Stimulated activated CD8-positive, alpha-beta memory T cell treated with anti-CD3 and anti-CD28 coated beads, Interleukin-2, amount 100 ng/mL, for 1 hour (primary cell): ENCODE measurements around the gene FUT7.
"Not testable (repeated sequence)": the region's sequence is repeated elsewhere in the genome, so short reads cannot be mapped to it uniquely, and the experiment has no call there.

ENCODE experiments used
- DNase-seq, 2 donors: peaks; one replicate each; pipeline ENCODE4 v3.0.0-alpha.2; 2020; ENCODE audit warnings: low read depth in 2 of 2

Gene FUT7

GRCh38 chr9:137017791-137018497 is 13.9 kb downstream of the FUT7 start:
- DNase-seq, result no peak

GRCh38 chr9:137017071-137017470 is 14.8 kb downstream of the FUT7 start:
- no peak for DNase-seq

GRCh38 chr9:137016436-137016835 is 15.5 kb downstream of the FUT7 start:
- DNase-seq, result no peak

- DNase-seq, result no peak
Measured at GRCh38 chr9:137015976-137016375, 15.9 kb downstream of the FUT7 start.

GRCh38 chr9:137015540-137015930 is 16.4 kb downstream of the FUT7 start:
- no peak for DNase-seq

- no peak for DNase-seq
Measured at GRCh38 chr9:137014776-137015539, 16.9 kb downstream of the FUT7 start.

- no peak for DNase-seq
Measured at GRCh38 chr9:137014166-137014565, 17.7 kb downstream of the FUT7 start.

- no peak for DNase-seq
Measured at GRCh38 chr9:137013571-137013940, 18.3 kb downstream of the FUT7 start.

- no peak for DNase-seq
Measured at GRCh38 chr9:137012694-137013570, 19.0 kb downstream of the FUT7 start.

- DNase-seq, result no peak
Measured at GRCh38 chr9:137011907-137012675, 19.8 kb downstream of the FUT7 start.

- no peak for DNase-seq
Measured at GRCh38 chr9:137011156-137011555, 20.7 kb downstream of the FUT7 start.

- DNase-seq, result no peak
Measured at GRCh38 chr9:137009938-137010732, 21.8 kb downstream of the FUT7 start.

GRCh38 chr9:137009217-137009616 is 22.7 kb downstream of the FUT7 start:
- DNase-seq, result no peak

- no peak for DNase-seq
Measured at GRCh38 chr9:137008312-137008711, 23.6 kb downstream of the FUT7 start.

- no peak for DNase-seq
Measured at GRCh38 chr9:137007816-137008270, 24.0 kb downstream of the FUT7 start.

- DNase-seq, result no peak
Measured at GRCh38 chr9:137007108-137007815, 24.6 kb downstream of the FUT7 start.

GRCh38 chr9:137006116-137007003 is 25.5 kb downstream of the FUT7 start:
- no peak for DNase-seq

GRCh38 chr9:137004285-137004684 is 27.6 kb downstream of the FUT7 start:
- DNase-seq, result not testable (repeated sequence)

- DNase-seq, result no peak
Measured at GRCh38 chr9:137002646-137003041, 29.2 kb downstream of the FUT7 start.
